ENCODE measurements around the gene UGT1A6. TPM values are rescaled to one million over a fixed set of nuclear protein-coding genes. Genes with fewer than 3 reads are reported as not detected.

UGT1A6 gene
- total RNA-seq, 1 donor, result not detected

DNA sequence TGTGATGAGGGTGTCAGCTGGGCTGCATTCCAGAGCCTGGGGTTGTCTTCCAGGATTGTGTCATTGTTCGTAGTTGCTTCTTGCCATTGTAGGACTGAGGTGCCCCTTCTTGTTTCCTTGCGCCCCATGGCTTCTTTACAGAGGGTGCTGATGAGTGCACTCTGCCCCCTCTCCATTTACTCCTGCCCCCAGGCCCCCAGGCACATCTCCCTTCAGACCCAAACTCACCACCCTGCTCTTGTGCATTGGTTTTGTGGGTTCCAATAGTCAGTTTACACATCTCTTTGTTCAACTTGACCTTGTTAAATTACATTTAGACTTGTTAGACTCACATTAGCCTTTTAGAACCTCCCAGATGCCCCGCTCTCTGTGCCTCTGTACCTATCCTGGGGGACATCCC is 128.5 kb downstream of the UGT1A6 start:
- TF ChIP-seq, protein P1, sequence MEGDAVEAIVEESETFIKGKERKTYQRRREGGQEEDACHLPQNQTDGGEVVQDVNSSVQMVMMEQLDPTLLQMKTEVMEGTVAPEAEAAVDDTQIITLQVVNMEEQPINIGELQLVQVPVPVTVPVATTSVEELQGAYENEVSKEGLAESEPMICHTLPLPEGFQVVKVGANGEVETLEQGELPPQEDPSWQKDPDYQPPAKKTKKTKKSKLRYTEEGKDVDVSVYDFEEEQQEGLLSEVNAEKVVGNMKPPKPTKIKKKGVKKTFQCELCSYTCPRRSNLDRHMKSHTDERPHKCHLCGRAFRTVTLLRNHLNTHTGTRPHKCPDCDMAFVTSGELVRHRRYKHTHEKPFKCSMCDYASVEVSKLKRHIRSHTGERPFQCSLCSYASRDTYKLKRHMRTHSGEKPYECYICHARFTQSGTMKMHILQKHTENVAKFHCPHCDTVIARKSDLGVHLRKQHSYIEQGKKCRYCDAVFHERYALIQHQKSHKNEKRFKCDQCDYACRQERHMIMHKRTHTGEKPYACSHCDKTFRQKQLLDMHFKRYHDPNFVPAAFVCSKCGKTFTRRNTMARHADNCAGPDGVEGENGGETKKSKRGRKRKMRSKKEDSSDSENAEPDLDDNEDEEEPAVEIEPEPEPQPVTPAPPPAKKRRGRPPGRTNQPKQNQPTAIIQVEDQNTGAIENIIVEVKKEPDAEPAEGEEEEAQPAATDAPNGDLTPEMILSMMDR (IDR thresholded peaks at IDR 0.05; ENCODE audit: extremely low read depth, low read depth, low read length), result no peak

DNA sequence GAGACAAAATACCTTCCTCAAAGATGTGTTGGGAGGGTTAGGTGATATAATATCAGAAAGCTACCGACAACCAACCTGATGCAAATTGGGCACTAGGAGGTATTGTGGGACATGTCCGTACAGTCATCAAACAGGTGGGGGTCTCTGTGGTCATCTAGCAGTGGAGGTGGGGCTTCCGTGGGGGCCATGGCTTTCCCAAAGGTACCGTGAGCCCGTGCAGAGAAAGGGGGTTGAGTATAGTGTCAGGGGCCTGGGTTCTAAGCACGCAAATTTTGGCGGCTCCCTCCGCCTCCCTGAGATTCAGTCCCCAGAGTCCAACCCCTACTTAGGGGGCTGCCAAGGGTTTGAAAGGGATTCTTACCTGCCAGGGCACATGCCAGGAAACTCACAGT is 129.0 kb downstream of the UGT1A6 start:
- no peak overlapping the region for H3K27ac ChIP-seq (ENCODE audit: low read depth, low read length)
- H3K4me2 ChIP-seq (ENCODE audit: insufficient read depth, low read length), result no peak overlapping the region
- DNase-seq (ENCODE audit: insufficient read length, low spot score, missing footprints), result no peak
- TF ChIP-seq, protein P1 (IDR thresholded peaks at IDR 0.05; ENCODE audit: extremely low read depth, low read depth, low read length), result no peak
- no peaks in the 10 kb centered on the region for H4K20me1 ChIP-seq (ENCODE audit: insufficient read depth, low read length)
- H3K27me3 ChIP-seq (ENCODE audit: insufficient read depth, low read length), result peaks cover 3% of the 10 kb centered on the region
- H3K4me3 ChIP-seq (ENCODE audit: insufficient read depth, low read length), result no peak overlapping the region
- H2AFZ ChIP-seq (ENCODE audit: low read length), result no peak overlapping the region
- H3K4me1 ChIP-seq (ENCODE audit: insufficient read depth, low read length), result no peaks in the 10 kb centered on the region
- H3K9me3 ChIP-seq (ENCODE audit: low read depth, low read length), result no peaks in the 10 kb centered on the region
- H3K79me2 ChIP-seq (ENCODE audit: insufficient read depth, low read length), result no peaks in the 10 kb centered on the region
- no peaks in the 10 kb centered on the region for H3K36me3 ChIP-seq (ENCODE audit: insufficient read depth, low read length)

More for the DNA sequence above, 128.5 kb downstream of the UGT1A6 start:
- Histone ChIP-seq H3K79me2 (ENCODE audit: insufficient read depth, low read length) (no peaks in the 10 kb centered on the region), H3K4me2 (ENCODE audit: insufficient read depth, low read length) (no peak overlapping the region), H3K27ac (ENCODE audit: low read depth, low read length) (no peak overlapping the region), H2AFZ (ENCODE audit: low read length) (no peak overlapping the region), H3K4me1 (ENCODE audit: insufficient read depth, low read length) (no peaks in the 10 kb centered on the region), H4K20me1 (ENCODE audit: insufficient read depth, low read length) (no peaks in the 10 kb centered on the region), H3K27me3 (ENCODE audit: insufficient read depth, low read length) (peaks cover 8% of the 10 kb centered on the region), H3K4me3 (ENCODE audit: insufficient read depth, low read length) (no peak overlapping the region), H3K9me3 (ENCODE audit: low read depth, low read length) (no peaks in the 10 kb centered on the region), H3K36me3 (ENCODE audit: insufficient read depth, low read length) (no peaks in the 10 kb centered on the region)
- peak; percentile 73 for DNase-seq (ENCODE audit: insufficient read length, low spot score, missing footprints)

DNA sequence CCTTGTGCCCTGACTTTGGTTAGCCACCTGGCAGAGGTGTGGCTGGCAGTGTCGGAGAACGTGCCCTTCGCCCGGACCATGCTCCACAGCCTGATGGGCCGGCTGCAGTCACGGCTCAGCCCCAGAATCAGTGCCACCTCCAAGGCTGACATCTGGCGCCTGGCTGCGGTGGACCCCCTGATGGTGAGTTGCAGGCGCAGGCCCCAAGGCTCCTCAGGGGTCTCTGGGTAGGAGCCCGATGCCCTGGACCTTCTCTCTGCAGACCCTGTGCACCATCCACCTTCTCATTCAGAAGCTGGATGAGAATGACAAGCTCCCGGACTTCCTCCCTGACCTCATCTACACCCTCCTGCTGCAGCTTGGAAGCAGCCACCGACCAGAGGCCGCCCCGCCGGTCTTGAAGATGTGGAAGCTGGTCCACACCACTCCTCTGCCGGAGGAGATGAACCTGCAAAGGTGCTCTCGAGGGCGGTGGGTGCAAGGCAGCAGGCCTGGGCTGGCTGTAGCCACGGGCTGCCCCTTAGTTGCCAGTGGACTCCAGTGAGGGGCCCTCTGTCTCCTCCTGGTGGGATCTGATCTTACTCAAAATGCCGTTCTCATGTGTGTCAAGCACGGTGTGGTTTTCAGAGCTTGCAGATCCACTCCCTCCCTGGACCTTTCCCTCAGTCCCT is 129.5 kb downstream of the UGT1A6 start:
- Histone ChIP-seq H3K4me2 (ENCODE audit: insufficient read depth, low read length) (no peak overlapping the region), H2AFZ (ENCODE audit: low read length) (no peak overlapping the region), H3K9me3 (ENCODE audit: low read depth, low read length) (no peaks in the 10 kb centered on the region), H3K27ac (ENCODE audit: low read depth, low read length) (no peak overlapping the region), H3K4me1 (ENCODE audit: insufficient read depth, low read length) (no peaks in the 10 kb centered on the region), H3K79me2 (ENCODE audit: insufficient read depth, low read length) (no peaks in the 10 kb centered on the region), H3K27me3 (ENCODE audit: insufficient read depth, low read length) (peaks cover 3% of the 10 kb centered on the region), H3K4me3 (ENCODE audit: insufficient read depth, low read length) (no peak overlapping the region), H3K36me3 (ENCODE audit: insufficient read depth, low read length) (no peaks in the 10 kb centered on the region), H4K20me1 (ENCODE audit: insufficient read depth, low read length) (no peaks in the 10 kb centered on the region)
- TF ChIP-seq, protein P1 (IDR thresholded peaks at IDR 0.05; ENCODE audit: extremely low read depth, low read depth, low read length), result no peak
- peak; percentile 19 for DNase-seq (ENCODE audit: insufficient read length, low spot score, missing footprints)

Other genes with a start within 250 kb of the UGT1A6 start
- 34.0 and 38.3 TPM in 2 replicates for gene USP40, start 126.1 kb upstream of the UGT1A6 start, total RNA-seq
- not detected in 2 replicates for gene UGT1A8, start 75.3 kb upstream of the UGT1A6 start, total RNA-seq
- not detected in 2 replicates for gene UGT1A10, start 56.4 kb upstream of the UGT1A6 start, total RNA-seq
- gene UGT1A9, start 21.0 kb upstream of the UGT1A6 start, total RNA-seq, result not detected in 2 replicates
- not detected in 2 replicates for gene UGT1A7, start 11.0 kb upstream of the UGT1A6 start, total RNA-seq
- not detected in 2 replicates for gene UGT1A5, start 20.0 kb downstream of the UGT1A6 start, total RNA-seq
- not detected in 2 replicates for gene UGT1A4, start 25.8 kb downstream of the UGT1A6 start, total RNA-seq
- not detected in 2 replicates for gene UGT1A3, start 36.2 kb downstream of the UGT1A6 start, total RNA-seq
- not detected in 2 replicates for gene UGT1A1, start 67.4 kb downstream of the UGT1A6 start, total RNA-seq
- not detected in 2 replicates for gene MROH2A, start 85.4 kb downstream of the UGT1A6 start, total RNA-seq
- gene HJURP, start 161.6 kb downstream of the UGT1A6 start, total RNA-seq, result 2.9 and 3.5 TPM in 2 replicates
- not detected in 2 replicates for gene TRPM8, start 224.5 kb downstream of the UGT1A6 start, total RNA-seq

Measured in osteoblast (primary cell).